Mammary epithelial cell (primary cell): ENCODE measurements around the gene LHFPL3.

Experiments used
- EZH2 ChIP-seq: IDR thresholded peaks from 2 replicates; pipeline ENCODE4 v1.6.1; 2012; ENCODE audit warnings: low read length, inconsistent platforms, borderline replicate concordance
- TF ChIP-seq, protein P1 (sequence below), 2 donors: IDR thresholded peaks in 1 of 2; conservative IDR thresholded peaks in 1 of 2; 2 replicates each; pipeline ENCODE4 v1.5.1; 2011 to 2012; ENCODE audit warnings: inconsistent platforms in 2 of 2, low read length in 2 of 2, mild to moderate bottlenecking in 2 of 2, control low read depth in 1 of 2, low read depth in 1 of 2; ENCODE audit not compliant: insufficient read depth in 1 of 2; ENCODE audit errors: extremely low read depth in 1 of 2

DNA sequence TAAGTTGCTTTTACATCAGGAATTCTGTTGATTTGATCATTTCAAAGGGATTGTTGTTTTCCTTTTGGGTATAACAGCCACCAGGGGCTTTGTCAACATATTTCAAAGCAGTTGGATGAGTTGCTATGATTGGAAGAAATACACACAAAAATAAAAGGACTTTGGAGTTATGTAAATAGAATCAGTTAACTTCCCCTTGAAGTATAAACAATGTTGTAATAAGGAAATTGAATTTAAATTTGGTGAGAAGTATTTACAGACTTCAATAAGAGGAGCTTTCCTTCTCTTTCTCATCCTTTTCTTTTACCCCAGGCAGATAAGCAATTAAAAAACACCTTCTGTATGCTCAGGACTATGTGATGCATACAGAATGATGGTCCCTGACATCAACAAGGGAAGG is 199.7 kb downstream of the LHFPL3 start:
- TF ChIP-seq, protein P1, sequence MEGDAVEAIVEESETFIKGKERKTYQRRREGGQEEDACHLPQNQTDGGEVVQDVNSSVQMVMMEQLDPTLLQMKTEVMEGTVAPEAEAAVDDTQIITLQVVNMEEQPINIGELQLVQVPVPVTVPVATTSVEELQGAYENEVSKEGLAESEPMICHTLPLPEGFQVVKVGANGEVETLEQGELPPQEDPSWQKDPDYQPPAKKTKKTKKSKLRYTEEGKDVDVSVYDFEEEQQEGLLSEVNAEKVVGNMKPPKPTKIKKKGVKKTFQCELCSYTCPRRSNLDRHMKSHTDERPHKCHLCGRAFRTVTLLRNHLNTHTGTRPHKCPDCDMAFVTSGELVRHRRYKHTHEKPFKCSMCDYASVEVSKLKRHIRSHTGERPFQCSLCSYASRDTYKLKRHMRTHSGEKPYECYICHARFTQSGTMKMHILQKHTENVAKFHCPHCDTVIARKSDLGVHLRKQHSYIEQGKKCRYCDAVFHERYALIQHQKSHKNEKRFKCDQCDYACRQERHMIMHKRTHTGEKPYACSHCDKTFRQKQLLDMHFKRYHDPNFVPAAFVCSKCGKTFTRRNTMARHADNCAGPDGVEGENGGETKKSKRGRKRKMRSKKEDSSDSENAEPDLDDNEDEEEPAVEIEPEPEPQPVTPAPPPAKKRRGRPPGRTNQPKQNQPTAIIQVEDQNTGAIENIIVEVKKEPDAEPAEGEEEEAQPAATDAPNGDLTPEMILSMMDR (conservative IDR thresholded peaks at IDR 0.05 in 1 of 2, IDR thresholded peaks at IDR 0.05 in 1 of 2; ENCODE audit: extremely low read depth in 1 of 2, insufficient read depth in 1 of 2, low read depth in 1 of 2, low read length in 2 of 2), result no peak
- no peak for TF ChIP-seq EZH2
